Measurements from ENCODE around the gene SIGLEC10.
A peak's percentile ranks its signal among the peaks of the same experiment; 100 is the strongest.
"Not testable (repeated sequence)": the region's sequence is repeated elsewhere in the genome, so short reads cannot be mapped to it uniquely, and the experiment has no call there.

Gene SIGLEC10

GRCh38 chr19:51439021-51439465, 21.6 kb upstream of the SIGLEC10 start:
- DNase-seq (ENCODE audit: low read depth in 2 of 2): no peak

DNA sequence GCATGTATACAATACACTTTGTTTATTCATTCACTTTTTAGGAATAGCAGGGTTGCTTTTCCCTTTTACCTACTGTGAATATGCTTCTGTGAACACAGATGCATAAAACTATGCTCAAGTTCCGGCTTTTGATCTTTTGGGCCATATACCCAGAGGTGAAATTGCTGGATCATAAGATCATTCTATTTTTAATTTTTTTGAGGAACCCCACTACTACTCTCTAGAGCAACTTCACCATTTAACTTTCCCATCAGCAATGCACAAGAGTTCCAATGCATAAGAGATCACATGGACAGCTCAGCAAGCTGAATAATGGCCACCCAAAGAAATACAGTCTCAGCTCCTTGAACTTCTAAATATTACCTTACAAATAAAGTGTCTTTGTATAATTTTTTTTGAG, 17.0 kb upstream of the SIGLEC10 start:
- no peak for DNase-seq (ENCODE audit: low read depth in 2 of 2)

- DNase-seq (ENCODE audit: low read depth in 2 of 2): no peak
Measured at GRCh38 chr19:51433043-51433442, 15.6 kb upstream of the SIGLEC10 start.

DNA sequence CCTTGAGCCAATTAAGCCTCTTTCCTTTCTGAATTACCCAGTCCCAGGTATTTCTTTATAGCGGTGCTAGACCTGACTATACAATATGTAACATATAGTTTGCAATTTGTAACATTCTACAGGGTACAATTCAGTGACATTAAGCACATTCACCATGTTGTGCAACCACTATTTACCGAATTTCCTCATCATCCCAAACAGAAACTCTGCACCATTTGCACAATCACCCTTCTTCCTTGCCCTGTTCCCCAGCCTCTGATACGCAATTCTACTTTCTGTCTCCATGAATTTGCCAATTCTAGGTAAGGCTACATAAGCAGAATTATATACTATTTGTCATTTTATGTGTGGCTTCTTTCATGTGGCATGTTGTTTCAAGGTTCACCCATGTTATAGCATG, 13.7 kb upstream of the SIGLEC10 start:
- no peak for DNase-seq (ENCODE audit: low read depth in 2 of 2)

DNA sequence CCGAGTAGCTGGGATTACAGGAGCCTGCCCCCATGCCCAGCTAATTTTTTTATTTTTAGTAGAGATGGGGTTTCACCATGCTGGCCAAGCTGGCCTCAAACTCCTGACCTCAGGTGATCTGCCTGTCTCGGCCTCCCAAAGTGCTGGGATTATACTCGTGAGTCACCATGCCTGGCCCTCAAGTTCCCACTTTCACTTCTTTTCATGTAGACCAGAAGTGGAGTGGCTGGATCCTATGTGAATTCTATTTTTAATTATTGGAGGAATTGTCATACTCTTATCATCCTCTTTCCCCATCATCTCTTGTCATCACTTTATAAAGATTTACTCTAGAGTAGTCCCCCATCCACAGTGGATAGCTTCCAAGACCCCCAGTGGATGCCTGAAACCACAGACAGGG, 12.8 kb upstream of the SIGLEC10 start:
- no peak for DNase-seq (ENCODE audit: low read depth in 2 of 2)

GRCh38 chr19:51427201-51427600, 9.8 kb upstream of the SIGLEC10 start:
- no peak for DNase-seq (ENCODE audit: low read depth in 2 of 2)

GRCh38 chr19:51422053-51422448, 4.6 kb upstream of the SIGLEC10 start:
- DNase-seq (ENCODE audit: low read depth in 2 of 2): peak; percentile 85 to 97

GRCh38 chr19:51421229-51422052, 4.0 kb upstream of the SIGLEC10 start:
- no peak for DNase-seq (ENCODE audit: low read depth in 2 of 2)

DNA sequence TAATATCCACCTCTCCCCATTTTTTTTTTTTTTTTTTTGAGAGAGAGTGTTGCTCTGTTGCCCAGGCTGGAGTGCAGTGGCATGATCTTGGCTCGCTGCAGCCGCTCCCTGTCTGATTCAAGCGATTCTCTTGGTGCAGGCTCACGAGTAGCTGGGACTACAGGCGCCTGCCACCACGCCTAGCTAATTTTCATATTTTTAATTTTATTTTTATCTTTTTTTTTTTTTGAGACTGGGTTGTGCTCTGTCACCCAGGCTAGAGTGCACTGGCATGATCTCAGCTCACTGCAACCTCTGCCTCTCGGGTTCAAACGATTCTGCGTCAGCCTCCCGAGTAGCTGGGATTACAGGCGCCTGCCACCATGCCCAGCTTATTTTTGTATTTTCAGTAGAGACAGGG, 3.1 kb upstream of the SIGLEC10 start:
- DNase-seq (ENCODE audit: low read depth in 2 of 2): not testable (repeated sequence)

- no peak for DNase-seq (ENCODE audit: low read depth in 2 of 2)
Measured at GRCh38 chr19:51418707-51419106, 1.3 kb upstream of the SIGLEC10 start.

GRCh38 chr19:51417810-51418157, 342 bp upstream of the SIGLEC10 start:
- no peak for DNase-seq (ENCODE audit: low read depth in 2 of 2)

DNA sequence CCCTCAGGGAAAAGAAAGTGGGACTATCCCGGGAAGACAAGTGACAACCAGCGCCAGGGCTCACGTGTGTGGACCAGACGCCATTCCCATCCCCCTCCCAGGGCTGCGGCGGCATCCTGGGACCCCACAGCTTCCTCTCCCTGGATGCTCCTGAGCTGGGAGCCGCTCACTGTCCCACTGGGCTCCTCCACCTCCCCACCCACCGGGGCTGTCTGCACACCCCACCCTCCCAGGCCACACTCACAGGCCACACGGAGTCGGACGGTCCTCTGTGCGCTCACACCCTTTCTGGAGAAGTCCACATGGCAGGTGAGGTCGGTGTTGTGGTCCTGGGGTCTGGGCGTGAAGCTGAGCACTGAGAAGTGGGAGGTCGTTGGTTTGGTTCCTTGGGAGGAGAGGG, 1.0 kb downstream of the SIGLEC10 start:
- not testable (repeated sequence) for DNase-seq (ENCODE audit: low read depth in 2 of 2)

DNA sequence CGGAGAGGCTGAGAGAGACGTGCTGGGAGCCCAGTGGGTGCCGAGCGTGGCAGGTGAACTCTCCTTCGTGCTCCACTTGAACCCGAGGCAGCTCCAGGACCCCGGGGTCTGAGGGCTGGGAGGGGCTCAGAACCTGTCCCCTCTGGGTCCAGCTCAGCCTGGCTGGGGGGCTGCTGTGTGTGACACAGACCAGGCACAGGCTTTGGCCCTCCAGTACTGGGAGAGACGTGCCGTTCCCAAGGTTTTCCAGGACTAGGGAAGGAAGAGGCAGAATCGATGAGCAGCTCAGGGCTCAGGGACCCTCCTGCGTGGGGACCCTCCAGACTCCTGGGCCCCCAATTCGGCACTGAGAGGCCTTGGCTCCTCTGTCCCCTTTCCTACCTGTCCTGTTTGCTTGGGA, 2.3 kb downstream of the SIGLEC10 start:
- no peak for DNase-seq (ENCODE audit: low read depth in 2 of 2)

DNA sequence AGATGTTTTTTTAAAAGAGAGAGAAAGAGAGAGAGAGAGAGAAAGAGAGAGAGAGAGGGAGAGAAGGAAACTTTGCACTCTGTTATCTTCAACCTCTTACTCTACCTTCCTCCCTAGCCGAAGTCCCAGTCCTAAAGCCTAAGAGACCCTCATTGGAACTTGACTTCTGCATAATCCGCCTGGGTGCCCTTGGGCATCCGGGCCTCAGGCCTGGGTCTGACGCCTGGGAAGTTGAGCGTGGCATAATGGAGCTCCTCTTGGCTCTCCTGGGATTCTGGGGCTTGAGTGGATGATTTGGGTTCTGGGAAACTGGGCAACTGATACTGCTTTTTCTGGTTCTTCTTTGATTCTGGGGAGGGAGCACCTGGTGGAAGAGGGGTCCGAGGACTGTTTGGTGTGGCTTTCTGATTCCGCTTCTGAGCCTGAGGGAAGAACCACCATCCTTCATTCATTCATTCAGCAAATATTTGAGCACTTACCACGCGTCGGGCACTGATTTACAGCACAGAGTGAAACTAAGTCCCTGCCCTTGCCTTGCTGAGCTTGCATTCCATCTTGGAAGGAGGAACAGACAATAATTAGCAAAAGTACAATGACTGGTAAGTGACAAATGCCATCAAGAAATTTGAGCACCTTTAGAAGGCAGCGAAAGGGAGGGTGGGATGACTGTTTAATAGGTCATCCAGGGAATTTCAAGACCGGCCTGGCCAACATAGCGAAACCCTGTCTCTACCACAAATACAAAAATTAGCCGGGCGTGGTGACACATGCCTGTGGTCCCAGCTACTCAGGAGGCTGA, 6.3 kb downstream of the SIGLEC10 start:
- DNase-seq (ENCODE audit: low read depth in 2 of 2): no peak

DNA sequence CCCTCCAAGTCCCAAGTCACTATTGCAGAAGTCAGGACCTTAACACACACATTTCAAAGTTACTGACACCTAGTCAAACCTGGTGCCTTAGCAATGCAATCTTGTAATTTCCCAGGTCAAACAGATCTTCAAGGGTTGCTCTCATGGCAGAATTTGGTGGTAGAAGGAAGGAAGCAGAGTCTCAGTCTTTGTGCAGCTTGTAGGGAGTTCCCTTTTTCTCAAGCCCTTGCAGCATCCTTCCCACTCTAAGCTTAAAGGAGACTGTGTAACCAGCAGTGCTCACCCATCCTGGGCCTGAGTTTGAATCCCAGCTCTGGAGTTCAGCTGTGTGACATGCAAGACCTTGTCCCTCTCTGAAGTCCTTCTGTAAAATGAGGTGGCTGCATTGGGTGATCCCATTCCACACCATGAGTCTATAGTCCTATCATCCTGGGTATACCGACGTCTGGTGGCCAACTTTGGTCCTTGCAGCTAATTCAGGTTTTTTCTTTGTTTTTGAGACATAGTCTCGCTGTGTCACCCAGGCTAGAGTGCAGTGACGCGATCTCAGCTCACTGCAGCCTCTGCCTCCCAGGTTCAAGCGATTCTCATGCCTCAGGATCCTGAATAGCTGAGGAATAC, 9.8 kb downstream of the SIGLEC10 start:
- DNase-seq (ENCODE audit: low read depth in 2 of 2): no peak

GRCh38 chr19:51402117-51402516, 15.3 kb downstream of the SIGLEC10 start:
- no peak for DNase-seq (ENCODE audit: low read depth in 2 of 2)

- DNase-seq (ENCODE audit: low read depth in 2 of 2): not testable (repeated sequence)
Measured at GRCh38 chr19:51399936-51400335, 17.5 kb downstream of the SIGLEC10 start.

DNA sequence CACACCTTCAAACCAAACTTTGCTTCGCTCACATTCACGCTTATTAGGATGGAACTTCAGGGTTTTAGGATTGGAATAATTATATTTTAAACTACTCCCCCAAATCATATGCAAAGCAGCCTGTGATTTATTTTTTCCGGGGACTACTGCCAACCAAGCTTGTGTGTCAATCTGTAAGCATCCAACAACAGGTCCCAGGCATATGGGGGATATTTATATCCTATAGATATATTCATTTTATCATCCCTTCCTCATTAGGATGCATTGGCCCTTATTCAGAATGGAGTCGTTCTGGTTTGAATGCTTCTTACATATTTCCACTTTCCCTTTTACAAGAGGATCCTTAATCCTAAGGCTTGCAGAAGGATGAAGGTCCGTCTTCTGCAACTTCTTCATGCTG, 18.2 kb downstream of the SIGLEC10 start:
- DNase-seq (ENCODE audit: low read depth in 2 of 2): no peak

GRCh38 chr19:51398096-51398704, 19.2 kb downstream of the SIGLEC10 start:
- no peak for DNase-seq (ENCODE audit: low read depth in 2 of 2)

DNA sequence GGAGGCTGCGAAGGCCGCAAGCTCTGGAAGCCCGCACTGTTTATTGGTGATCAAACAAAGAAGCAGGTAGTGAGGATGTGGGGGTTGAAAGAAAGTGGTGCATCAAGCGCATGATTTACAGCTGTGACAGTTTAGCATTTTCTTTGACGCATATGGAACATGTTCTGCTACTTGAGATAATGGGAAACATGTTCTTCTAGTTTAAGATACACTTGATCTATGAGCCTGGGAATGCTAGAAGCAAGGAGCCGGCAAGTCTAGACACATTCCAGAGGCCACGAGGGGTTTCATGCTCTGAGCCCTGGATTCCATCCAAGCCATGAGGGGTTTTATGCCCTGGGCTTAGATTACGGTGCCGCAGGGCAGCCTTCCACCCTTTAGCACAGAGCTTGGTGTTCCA, 20.0 kb downstream of the SIGLEC10 start:
- DNase-seq (ENCODE audit: low read depth in 2 of 2): not testable (repeated sequence)

GRCh38 chr19:51396175-51396574, 21.3 kb downstream of the SIGLEC10 start:
- no peak for DNase-seq (ENCODE audit: low read depth in 2 of 2)

Measured in stimulated activated CD4-positive, alpha-beta T cell treated with anti-CD3 and anti-CD28 coated beads, Interleukin-4, amount 100 ng/mL, for 48 hours (primary cell).